HG03103 (cell line): Measurements from ENCODE around the gene COX8A.

Experiments used
- ATAC-seq: cut with Tn5 transposase; IDR thresholded peaks from one replicate; pipeline ENCODE4 v1.9.1; 2021; ENCODE audit warnings: low read depth; ENCODE audit not compliant: unreplicated experiment

The COX8A gene

GRCh38 chr11:64001484-64002420 is 27.3 kb downstream of the COX8A start:
- ATAC-seq: no peak

- no peak for ATAC-seq
Observed at GRCh38 chr11:64003807-64004589, 29.6 kb downstream of the COX8A start.

GRCh38 chr11:64004590-64004984 is 30.2 kb downstream of the COX8A start:
- ATAC-seq: no peak

- ATAC-seq: no peak
Observed at GRCh38 chr11:64005691-64006090, 31.3 kb downstream of the COX8A start.

GRCh38 chr11:64006398-64006797 is 32.0 kb downstream of the COX8A start:
- ATAC-seq: no peak

- no peak for ATAC-seq
Observed at GRCh38 chr11:64007160-64007628, 32.8 kb downstream of the COX8A start.

GRCh38 chr11:64007629-64008282 is 33.3 kb downstream of the COX8A start:
- ATAC-seq: no peak

- ATAC-seq: no peak
Observed at GRCh38 chr11:64008283-64008913, 34.0 kb downstream of the COX8A start.

GRCh38 chr11:64008914-64009633 is 34.7 kb downstream of the COX8A start:
- ATAC-seq: no peak

GRCh38 chr11:64009710-64010109 is 35.3 kb downstream of the COX8A start:
- ATAC-seq: no peak

- no peak for ATAC-seq
Observed at GRCh38 chr11:64010783-64011182, 36.4 kb downstream of the COX8A start.

- no peak for ATAC-seq
Observed at GRCh38 chr11:64011371-64011770, 37.0 kb downstream of the COX8A start.

GRCh38 chr11:64013141-64013896 is 38.9 kb downstream of the COX8A start:
- ATAC-seq: no peak

GRCh38 chr11:64014356-64014755 is 39.9 kb downstream of the COX8A start:
- ATAC-seq: no peak

- no peak for ATAC-seq
Observed at GRCh38 chr11:64015510-64015909, 41.1 kb downstream of the COX8A start.

GRCh38 chr11:64015935-64016845 is 41.8 kb downstream of the COX8A start:
- no peak for ATAC-seq

- no peak for ATAC-seq
Observed at GRCh38 chr11:64017945-64018224, 43.5 kb downstream of the COX8A start.

GRCh38 chr11:64018310-64018709 is 43.9 kb downstream of the COX8A start:
- no peak for ATAC-seq
